Thyroid gland (tissue), 4 donors: ENCODE measurements around the gene TRANK1. TPM values are rescaled to one million over a fixed set of nuclear protein-coding genes. Genes with fewer than 3 reads are reported as not detected.

Source experiments
- DNase-seq, 2 donors: peaks; one replicate each; pipeline ENCODE4 v3.0.0-alpha.2; 2019
- H3K27ac ChIP-seq, 3 donors: fragments of 200-600 bp; sonication (generic); 1 replicate in 2 of 3; 2 replicates in 1 of 3; pipeline ENCODE4 v1.5.1; 2016 to 2019; ENCODE audit warnings: mild to moderate bottlenecking in 1 of 3, moderate library complexity in 1 of 3
- H3K27me3 ChIP-seq: fragments of 200-600 bp; sonication (generic); one replicate; pipeline ENCODE4 v1.5.1; 2019
- H3K36me3 ChIP-seq, 2 donors: fragments of 200-600 bp; sonication (generic); one replicate each; pipeline ENCODE4 v1.5.1; 2016 to 2019
- H3K4me1 ChIP-seq, 2 donors: fragments of 200-600 bp; sonication (generic); one replicate each; pipeline ENCODE4 v1.5.1; 2017 to 2019
- H3K4me3 ChIP-seq, 3 donors: fragments of 200-600 bp; sonication (generic); replicated peaks in 1 of 3; 1 replicate in 2 of 3; 2 replicates in 1 of 3; pipeline ENCODE4 v1.5.1; 2016; ENCODE audit warnings: mild to moderate bottlenecking in 1 of 3
- H3K9me3 ChIP-seq: fragments of 200-600 bp; sonication (generic); one replicate; pipeline ENCODE4 v1.5.1; 2017
- POLR2A ChIP-seq, 2 donors: fragments of 450-650 bp; IDR thresholded peaks; one replicate each; pipeline ENCODE4 v1.6.1; 2017; ENCODE audit warnings: antibody characterized with exemption in 2 of 2, mild to moderate bottlenecking in 2 of 2, moderate library complexity in 1 of 2
- WGBS, 2 donors: methylation state at CpG; one replicate each; pipeline ENCODE4 v1.1.5; 2017; 5-methylcytosine and 5-hydroxymethylcytosine counted together
- intact Hi-C: fragments of 100-400 bp; cut with DNase I; formaldehyde crosslinking; loops from one replicate; pipeline ENCODE4 v1.15.1; 2023
- total RNA-seq, 4 donors: library from RNA; depleted of rRNA; stranded (reverse); fragments of >200 nt; gene quantifications; one replicate each; pipeline ENCODE4 v1.2.3, GENCODE V29; 2016
- TF ChIP-seq, protein P1 (sequence below), 6 experiments: fragments of 200-600 bp in 3 of 6; fragments of 450-650 bp in 3 of 6; sonication (generic) in 3 of 6; IDR thresholded peaks; one replicate each; pipeline ENCODE4 v1.5.1; 2016 to 2019; ENCODE audit warnings: antibody characterized with exemption in 6 of 6, mild to moderate bottlenecking in 2 of 6, inconsistent platforms in 1 of 6, moderate library complexity in 1 of 6

The TRANK1 gene
- total RNA-seq, 4 donors from 2014 or later = 11.7 to 26.3 (median 18.5) TPM

DNA sequence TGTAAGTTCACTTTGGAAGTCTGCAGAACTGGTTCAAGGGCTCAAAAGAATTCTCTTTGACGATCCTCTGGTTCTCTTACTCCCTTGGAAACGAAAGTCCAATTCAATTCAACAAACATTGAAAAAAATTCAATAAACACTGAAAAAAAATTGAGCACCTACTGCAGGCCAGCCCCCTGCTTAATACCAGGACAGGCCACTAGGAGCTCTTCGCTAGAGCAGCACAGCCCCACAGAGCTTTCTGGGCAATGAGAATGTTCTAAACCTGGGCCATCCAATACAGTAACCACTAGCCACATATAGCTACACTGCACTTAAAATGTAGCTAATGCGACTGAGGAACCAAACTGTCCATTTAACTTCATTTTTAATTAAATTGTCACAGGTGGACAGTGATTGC is 130.1 kb downstream of the TRANK1 start:
- 60 to 62% methylated on average over 4 of the region's 4 CpGs for WGBS, 2 donors
- Histone ChIP-seq H3K27me3 (no peaks in the 10 kb centered on the region), H3K27ac (no peak overlapping the region), H3K36me3 (no peaks in the 10 kb centered on the region), H3K9me3 (no peaks in the 10 kb centered on the region), H3K4me3 (no peak overlapping the region), H3K4me1 (peaks cover 4 to 8% of the 10 kb centered on the region in 2 donors)
- DNase-seq = no peak
- TF ChIP-seq, protein P1, sequence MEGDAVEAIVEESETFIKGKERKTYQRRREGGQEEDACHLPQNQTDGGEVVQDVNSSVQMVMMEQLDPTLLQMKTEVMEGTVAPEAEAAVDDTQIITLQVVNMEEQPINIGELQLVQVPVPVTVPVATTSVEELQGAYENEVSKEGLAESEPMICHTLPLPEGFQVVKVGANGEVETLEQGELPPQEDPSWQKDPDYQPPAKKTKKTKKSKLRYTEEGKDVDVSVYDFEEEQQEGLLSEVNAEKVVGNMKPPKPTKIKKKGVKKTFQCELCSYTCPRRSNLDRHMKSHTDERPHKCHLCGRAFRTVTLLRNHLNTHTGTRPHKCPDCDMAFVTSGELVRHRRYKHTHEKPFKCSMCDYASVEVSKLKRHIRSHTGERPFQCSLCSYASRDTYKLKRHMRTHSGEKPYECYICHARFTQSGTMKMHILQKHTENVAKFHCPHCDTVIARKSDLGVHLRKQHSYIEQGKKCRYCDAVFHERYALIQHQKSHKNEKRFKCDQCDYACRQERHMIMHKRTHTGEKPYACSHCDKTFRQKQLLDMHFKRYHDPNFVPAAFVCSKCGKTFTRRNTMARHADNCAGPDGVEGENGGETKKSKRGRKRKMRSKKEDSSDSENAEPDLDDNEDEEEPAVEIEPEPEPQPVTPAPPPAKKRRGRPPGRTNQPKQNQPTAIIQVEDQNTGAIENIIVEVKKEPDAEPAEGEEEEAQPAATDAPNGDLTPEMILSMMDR (IDR thresholded peaks at IDR 0.05) = peak in 2 of 6 experiments; percentile 22 to 24
- no peak for TF ChIP-seq POLR2A (IDR thresholded peaks at IDR 0.05)
- intact Hi-C loops = no loop called here

DNA sequence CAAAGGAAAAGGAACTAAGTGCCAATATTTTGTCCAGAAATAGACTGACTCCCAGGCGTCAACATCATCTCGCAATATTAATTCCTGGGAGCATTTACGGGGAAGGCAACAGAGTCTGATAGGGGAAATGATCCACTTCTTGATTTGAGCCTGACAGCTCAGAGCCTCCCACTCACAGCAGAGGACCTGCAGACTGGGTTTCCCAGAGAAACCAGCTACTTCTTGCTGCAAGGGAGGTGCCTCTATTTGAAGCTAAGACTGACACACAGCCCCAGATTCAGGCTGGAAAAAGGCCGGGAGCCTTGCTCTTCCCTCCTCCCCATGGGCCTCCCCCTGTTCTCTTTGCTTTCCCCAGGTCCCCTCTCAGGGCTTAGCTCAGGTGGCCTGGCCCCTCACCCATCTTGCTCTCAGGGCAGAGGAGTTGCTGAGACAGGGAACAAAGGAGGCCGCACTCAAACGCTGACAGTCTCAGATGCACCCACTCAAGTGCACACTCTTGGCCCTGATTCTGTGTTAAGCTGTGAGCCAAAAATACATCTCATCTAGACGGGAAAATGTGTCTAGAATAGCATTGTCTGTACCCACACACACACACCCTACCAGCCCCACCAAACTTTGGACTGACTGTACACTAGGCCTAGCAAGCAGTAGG is 130.7 kb downstream of the TRANK1 start:
- Histone ChIP-seq H3K36me3 (no peaks in the 10 kb centered on the region), H3K4me1 (peaks cover 4 to 8% of the 10 kb centered on the region in 2 donors), H3K9me3 (no peaks in the 10 kb centered on the region), H3K27me3 (no peaks in the 10 kb centered on the region), H3K4me3 (no peak overlapping the region), H3K27ac (no peak overlapping the region)
- TF ChIP-seq, protein P1 (IDR thresholded peaks at IDR 0.05) = no peak
- no peak for TF ChIP-seq POLR2A (IDR thresholded peaks at IDR 0.05)
- intact Hi-C loops = no loop called here
- peak; percentile 35 to 45 for DNase-seq
- 48 to 50% methylated on average over 7 of the region's 7 CpGs for WGBS, 2 donors

DNA sequence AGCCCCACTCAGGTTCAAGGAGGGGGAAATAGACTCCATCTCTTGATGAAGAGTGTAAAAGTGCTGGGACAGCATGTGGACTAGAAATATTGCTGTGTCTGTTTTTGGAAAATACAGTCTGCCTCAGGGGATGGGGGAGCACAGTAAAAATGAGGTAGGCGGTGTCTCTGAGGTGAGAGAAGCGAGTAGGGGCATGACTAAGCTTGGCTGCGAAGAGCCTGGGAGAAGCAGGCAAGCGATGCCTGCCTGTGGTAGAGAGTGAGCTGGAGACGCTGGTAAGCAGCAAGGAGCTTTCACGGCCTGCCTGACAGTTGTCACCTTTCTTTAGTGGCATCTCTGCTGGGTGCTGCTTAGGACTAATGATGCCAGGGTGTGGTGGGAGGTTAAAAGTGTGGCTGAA is 131.5 kb downstream of the TRANK1 start:
- Histone ChIP-seq H3K36me3 (no peaks in the 10 kb centered on the region), H3K4me1 (peaks cover 4 to 8% of the 10 kb centered on the region in 2 donors), H3K27ac (no peak overlapping the region), H3K27me3 (no peaks in the 10 kb centered on the region), H3K9me3 (no peaks in the 10 kb centered on the region), H3K4me3 (no peak overlapping the region)
- 91 to 95% methylated on average over 6 of the region's 6 CpGs for WGBS, 2 donors
- no peak for DNase-seq
- intact Hi-C loops = no loop called here
- TF ChIP-seq, protein P1 (IDR thresholded peaks at IDR 0.05) = no peak
- no peak for TF ChIP-seq POLR2A (IDR thresholded peaks at IDR 0.05)

DNA sequence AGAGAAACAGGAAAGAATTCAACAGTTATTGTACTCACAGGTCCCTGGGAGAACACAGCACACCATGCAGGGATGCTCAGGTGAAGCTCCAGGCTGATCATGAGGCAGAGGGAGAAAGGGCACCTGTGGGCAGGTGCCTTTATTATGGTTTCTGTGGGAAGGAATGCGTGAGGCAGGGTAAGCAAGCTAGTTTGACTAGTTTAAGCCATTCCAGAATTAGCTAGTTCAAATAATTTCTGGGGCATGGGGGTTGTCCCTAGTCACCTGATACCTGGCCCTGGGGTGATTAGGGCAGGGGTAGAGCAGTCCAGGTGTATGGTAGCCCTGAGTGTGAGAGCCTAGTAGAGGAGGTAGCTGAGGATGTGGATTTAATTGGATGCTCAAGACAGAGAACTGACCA is 132.6 kb downstream of the TRANK1 start:
- DNase-seq = no peak
- no peaks in the 10 kb centered on the region for H3K36me3 ChIP-seq
- intact Hi-C loops = no loop called here
- H3K4me3 ChIP-seq = no peak overlapping the region
- no peaks in the 10 kb centered on the region for H3K9me3 ChIP-seq
- TF ChIP-seq POLR2A (IDR thresholded peaks at IDR 0.05) = no peak
- TF ChIP-seq, protein P1 (IDR thresholded peaks at IDR 0.05) = no peak
- 100% methylated on average over 1 of the region's 1 CpG for WGBS, 2 donors
- H3K27ac ChIP-seq = no peak overlapping the region
- peaks cover 4 to 8% of the 10 kb centered on the region in 2 donors for H3K4me1 ChIP-seq
- no peaks in the 10 kb centered on the region for H3K27me3 ChIP-seq

DNA sequence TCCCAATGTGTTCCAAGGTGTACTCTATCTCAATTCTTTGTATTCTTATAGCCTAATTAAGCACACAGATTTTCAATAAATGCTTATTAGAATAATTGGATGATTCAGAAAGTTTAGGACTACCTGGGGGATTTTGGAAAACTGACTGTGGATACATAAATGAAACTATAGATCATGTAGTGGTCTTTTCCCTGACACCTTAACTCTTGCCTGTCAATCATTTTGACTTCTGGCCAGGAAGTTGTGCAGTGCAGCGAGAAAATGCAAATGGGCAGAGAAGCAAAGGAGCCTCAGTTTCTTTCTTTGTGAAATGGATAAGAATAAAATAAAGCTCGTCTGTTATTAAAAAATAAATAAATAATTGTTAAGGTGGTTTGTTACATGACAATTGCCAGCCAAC is 133.1 kb downstream of the TRANK1 start:
- no peaks in the 10 kb centered on the region for H3K9me3 ChIP-seq
- WGBS, 2 donors = 92 to 94% methylated on average over 2 of the region's 2 CpGs
- H3K4me1 ChIP-seq = peaks cover 4 to 8% of the 10 kb centered on the region in 2 donors
- intact Hi-C loops = no loop called here
- no peak for DNase-seq
- no peak for TF ChIP-seq POLR2A (IDR thresholded peaks at IDR 0.05)
- TF ChIP-seq, protein P1 (IDR thresholded peaks at IDR 0.05) = no peak
- H3K4me3 ChIP-seq = no peak overlapping the region
- H3K36me3 ChIP-seq = no peaks in the 10 kb centered on the region
- H3K27ac ChIP-seq = no peak overlapping the region
- H3K27me3 ChIP-seq = no peaks in the 10 kb centered on the region
